Neural crest cell (in vitro differentiated cells): ENCODE results near the gene SNED1. TPM values are rescaled to one million over a fixed set of nuclear protein-coding genes. Genes with fewer than 3 reads are reported as not detected.
A peak's percentile ranks its signal among the peaks of the same experiment; 100 is the strongest.

Source experiments
- DNase-seq: peaks from one replicate; pipeline ENCODE4 v3.0.0; 2021; ENCODE audit warnings: low read depth, mixed read lengths, low spot score
- H3K27ac Mint-ChIP-seq: one replicate; pipeline ENCODE4 v1.8.0; 2021; ENCODE audit warnings: mild to moderate bottlenecking, mixed read lengths; ENCODE audit not compliant: unreplicated experiment
- H3K27me3 Mint-ChIP-seq: 2 replicates; pipeline ENCODE4 v1.8.0; 2021; ENCODE audit warnings: low read depth, mild to moderate bottlenecking, mixed read lengths
- H3K36me3 Mint-ChIP-seq: 2 replicates; pipeline ENCODE4 v1.8.0; 2021; ENCODE audit warnings: low read depth, mild to moderate bottlenecking, mixed read lengths
- H3K4me1 Mint-ChIP-seq: 2 replicates; pipeline ENCODE4 v1.8.0; 2021; ENCODE audit warnings: mixed read lengths
- H3K4me3 Mint-ChIP-seq: one replicate; pipeline ENCODE4 v1.8.0; 2021; ENCODE audit warnings: mild to moderate bottlenecking, mixed read lengths
- H3K9me3 Mint-ChIP-seq: 2 replicates; pipeline ENCODE4 v1.8.0; 2021; ENCODE audit warnings: mixed read lengths
- total RNA-seq: library from RNA; stranded (reverse); gene quantifications from 2 replicates; pipeline ENCODE4 v1.2.1, GENCODE V29; 2021
- TF ChIP-seq, protein P1 (sequence below): fragments of 200-600 bp; sonication (generic); conservative IDR thresholded peaks from 2 replicates; pipeline ENCODE4 v1.5.0; 2021; ENCODE audit warnings: antibody characterized with exemption, mild to moderate bottlenecking

The SNED1 gene
- total RNA-seq, 1 donor from 2014 or later = 0.30 TPM

DNA sequence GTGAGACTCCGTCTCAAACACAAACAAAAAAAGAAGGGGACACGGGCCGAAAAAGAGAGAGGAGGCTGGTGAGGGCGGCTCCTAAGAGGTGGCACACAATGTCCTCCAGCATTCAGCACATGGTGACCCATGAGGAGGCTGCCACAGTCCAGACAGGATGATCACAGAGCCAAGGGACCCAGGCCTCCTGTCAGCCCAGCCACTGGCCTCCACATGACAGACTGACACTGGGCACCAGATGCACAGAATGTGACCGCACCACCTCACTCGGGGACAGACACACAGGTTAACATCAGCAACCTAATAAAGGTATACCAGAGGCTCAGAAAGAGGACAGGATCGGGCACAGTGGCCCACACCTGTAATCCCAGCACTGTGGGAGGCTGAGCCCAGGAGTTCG is 129.8 kb downstream of the SNED1 start:
- no peak overlapping the region for H3K4me3 Mint-ChIP-seq
- no peaks in the 10 kb centered on the region for H3K4me1 Mint-ChIP-seq
- no peak for DNase-seq
- H3K27me3 Mint-ChIP-seq = no peaks in the 10 kb centered on the region
- no peaks in the 10 kb centered on the region for H3K9me3 Mint-ChIP-seq
- peaks cover 3% of the 10 kb centered on the region for H3K36me3 Mint-ChIP-seq
- TF ChIP-seq, protein P1, sequence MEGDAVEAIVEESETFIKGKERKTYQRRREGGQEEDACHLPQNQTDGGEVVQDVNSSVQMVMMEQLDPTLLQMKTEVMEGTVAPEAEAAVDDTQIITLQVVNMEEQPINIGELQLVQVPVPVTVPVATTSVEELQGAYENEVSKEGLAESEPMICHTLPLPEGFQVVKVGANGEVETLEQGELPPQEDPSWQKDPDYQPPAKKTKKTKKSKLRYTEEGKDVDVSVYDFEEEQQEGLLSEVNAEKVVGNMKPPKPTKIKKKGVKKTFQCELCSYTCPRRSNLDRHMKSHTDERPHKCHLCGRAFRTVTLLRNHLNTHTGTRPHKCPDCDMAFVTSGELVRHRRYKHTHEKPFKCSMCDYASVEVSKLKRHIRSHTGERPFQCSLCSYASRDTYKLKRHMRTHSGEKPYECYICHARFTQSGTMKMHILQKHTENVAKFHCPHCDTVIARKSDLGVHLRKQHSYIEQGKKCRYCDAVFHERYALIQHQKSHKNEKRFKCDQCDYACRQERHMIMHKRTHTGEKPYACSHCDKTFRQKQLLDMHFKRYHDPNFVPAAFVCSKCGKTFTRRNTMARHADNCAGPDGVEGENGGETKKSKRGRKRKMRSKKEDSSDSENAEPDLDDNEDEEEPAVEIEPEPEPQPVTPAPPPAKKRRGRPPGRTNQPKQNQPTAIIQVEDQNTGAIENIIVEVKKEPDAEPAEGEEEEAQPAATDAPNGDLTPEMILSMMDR = no peak
- no peak overlapping the region for H3K27ac Mint-ChIP-seq

DNA sequence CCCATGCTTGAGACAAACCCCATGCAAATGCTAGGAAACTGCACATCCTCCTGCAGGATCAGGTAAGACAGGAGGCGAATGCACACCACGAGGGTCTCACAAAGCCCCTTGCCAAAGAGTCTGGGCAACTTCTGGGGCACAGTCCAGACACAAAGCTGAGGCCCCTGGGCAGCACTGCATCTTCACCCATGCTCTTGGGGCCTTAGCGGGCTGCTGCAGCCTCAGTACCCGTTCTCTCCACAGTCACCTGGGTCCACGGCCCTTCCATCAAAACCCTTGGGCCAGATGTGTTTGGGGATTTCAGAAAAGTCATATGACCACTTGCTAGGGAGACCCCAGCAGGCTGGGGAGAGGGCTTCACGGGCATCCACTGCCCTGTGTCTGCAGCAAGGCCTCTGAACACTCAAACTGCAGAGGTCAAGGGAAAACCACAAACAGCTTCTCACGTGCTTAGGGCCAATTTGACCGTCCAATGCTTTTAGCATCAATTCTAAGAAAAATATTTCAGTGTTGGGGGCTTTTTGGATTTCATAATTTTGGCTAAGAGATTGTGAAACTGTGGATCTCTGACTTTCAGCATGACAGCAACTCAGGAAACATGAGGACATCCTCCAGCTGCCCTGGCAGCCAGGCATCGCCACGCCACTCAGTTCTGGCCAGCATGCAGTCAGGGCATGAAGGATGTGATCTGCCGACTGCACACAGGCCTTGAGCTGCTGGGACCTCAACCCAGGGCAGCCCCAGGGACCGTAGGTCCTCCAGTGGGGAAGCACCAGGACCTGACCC is 130.9 kb downstream of the SNED1 start:
- Mint-ChIP-seq H3K27ac (no peak overlapping the region), H3K36me3 (peaks cover 3% of the 10 kb centered on the region), H3K27me3 (no peaks in the 10 kb centered on the region)

DNA sequence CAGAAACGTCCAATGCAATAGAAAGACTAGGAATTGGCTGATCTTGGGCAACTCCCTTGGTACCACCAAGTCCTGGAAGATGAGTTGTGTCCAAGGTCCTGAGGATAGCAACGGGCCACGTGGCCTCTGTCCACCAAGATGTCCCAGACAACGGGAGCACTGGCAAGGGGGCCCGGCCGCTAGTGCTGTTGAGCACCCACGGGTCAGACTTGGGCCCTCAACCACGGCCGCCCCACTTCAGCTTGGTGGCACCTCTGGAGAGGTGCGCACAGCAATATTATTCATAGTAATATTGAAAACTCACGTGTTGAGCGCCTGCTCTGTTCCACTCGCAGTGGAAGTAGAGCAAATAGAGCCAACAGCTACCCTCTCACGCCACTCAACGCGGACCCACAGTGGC is 131.9 kb downstream of the SNED1 start:
- no peaks in the 10 kb centered on the region for H3K4me1 Mint-ChIP-seq
- no peak overlapping the region for H3K27ac Mint-ChIP-seq
- DNase-seq = no peak
- no peaks in the 10 kb centered on the region for H3K27me3 Mint-ChIP-seq
- TF ChIP-seq, protein P1 = no peak
- H3K4me3 Mint-ChIP-seq = no peak overlapping the region
- no peaks in the 10 kb centered on the region for H3K9me3 Mint-ChIP-seq
- peaks cover 3% of the 10 kb centered on the region for H3K36me3 Mint-ChIP-seq

More for the DNA sequence above, 130.9 kb downstream of the SNED1 start:
- no peaks in the 10 kb centered on the region for H3K9me3 Mint-ChIP-seq
- H3K4me1 Mint-ChIP-seq = no peaks in the 10 kb centered on the region
- H3K4me3 Mint-ChIP-seq = no peak overlapping the region
- DNase-seq = no peak
- TF ChIP-seq, protein P1 = no peak

DNA sequence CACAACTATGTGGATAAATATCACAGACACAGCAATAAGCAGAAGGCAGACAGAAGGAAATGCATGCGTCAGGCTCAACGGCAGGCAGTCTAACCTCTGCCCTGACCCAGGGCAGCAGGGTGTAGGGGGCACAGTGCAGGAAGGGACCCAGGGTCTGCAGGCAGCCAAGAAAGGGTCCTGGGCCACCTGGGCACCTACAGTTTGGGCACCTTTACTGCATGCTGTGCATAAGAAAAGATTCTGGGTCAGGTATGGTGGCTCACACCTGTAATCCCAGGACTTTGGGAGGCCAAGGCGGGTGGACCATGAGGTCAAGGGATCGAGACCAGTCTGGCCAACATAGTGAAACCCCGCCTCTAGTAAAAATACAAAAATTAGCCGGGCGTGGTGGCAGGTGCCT is 133.1 kb downstream of the SNED1 start:
- no peak for DNase-seq
- TF ChIP-seq, protein P1 = no peak
- Mint-ChIP-seq H3K4me1 (no peaks in the 10 kb centered on the region), H3K27ac (no peak overlapping the region), H3K9me3 (no peaks in the 10 kb centered on the region), H3K36me3 (peaks cover 3% of the 10 kb centered on the region), H3K4me3 (no peak overlapping the region), H3K27me3 (no peaks in the 10 kb centered on the region)

DNA sequence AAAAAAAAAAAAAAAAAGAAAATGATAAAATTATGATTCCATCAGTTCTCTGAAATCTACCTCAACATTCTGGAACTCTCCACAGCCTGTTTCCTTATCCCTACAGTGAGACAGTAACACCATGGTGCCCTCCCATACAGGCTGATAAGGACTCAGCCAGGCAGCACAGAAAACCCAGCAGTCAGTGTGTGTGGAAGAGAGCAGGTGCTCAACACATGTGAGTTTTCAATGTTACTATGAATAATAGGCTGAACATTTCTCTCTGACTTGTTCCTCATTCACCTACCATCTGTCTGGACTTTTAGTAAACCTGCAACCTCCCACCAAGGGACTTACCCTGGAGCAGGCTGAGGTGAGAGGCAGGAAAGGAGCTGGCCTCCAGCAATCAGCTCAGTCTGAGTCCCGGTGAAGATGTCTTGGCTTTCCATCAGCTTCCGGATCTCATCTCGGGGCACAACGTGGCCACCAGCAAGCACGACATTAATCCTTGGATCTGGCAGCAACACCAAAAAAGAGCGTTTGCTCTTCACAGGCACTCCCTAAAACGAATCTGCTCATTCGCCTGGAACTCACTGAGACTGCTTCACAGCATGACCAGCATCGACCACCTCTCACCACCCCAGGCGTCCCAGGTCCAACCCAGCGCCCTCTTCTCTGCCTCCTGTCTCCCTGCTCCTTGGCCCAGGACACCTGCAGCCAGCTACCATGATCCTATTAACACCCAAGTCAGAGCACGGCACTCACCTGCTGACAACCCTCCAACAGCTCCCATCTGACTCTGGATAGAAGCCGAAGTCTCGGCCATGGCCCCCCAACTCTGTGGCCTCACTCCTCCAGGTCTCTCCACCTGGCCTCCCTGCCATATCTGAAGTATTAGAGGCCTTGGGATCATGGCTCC is 134.4 kb downstream of the SNED1 start:
- no peak for DNase-seq
- Mint-ChIP-seq H3K27ac (peak overlapping the region; percentile 91), H3K4me1 (no peaks in the 10 kb centered on the region), H3K36me3 (peaks cover 4% of the 10 kb centered on the region), H3K4me3 (no peak overlapping the region), H3K9me3 (no peaks in the 10 kb centered on the region), H3K27me3 (no peaks in the 10 kb centered on the region)
- TF ChIP-seq, protein P1 = no peak
